HepG2 (cell line): ENCODE measurements around the gene AMDHD1. TPM values are rescaled to one million over a fixed set of nuclear protein-coding genes. Genes with fewer than 3 reads are reported as not detected.
A peak's percentile ranks its signal among the peaks of the same experiment; 100 is the strongest.

Experiments
- CEBPB ChIP-seq: IDR thresholded peaks from 2 replicates; pipeline ENCODE4 v1.6.1; 2011; ENCODE audit warnings: low read depth, low read length, improper control_type of control experiment, borderline replicate concordance
- FOXO4 ChIP-seq: sonication (generic); formaldehyde crosslinking; conservative IDR thresholded peaks from 2 replicates; pipeline ENCODE4 v1.8.1; 2023; ENCODE audit warnings: missing genetic modification reagents
- HNRNPL ChIP-seq: fragments of 200-400 bp; formaldehyde crosslinking; IDR thresholded peaks from 2 replicates; pipeline ENCODE4 v1.6.1; 2017; ENCODE audit warnings: mild to moderate bottlenecking, low read depth, low read length
- KDM3A ChIP-seq: IDR thresholded peaks from 2 replicates; pipeline ENCODE4 v1.6.1; 2018; ENCODE audit warnings: low read depth, missing compliant biosample characterization
- MEIS1 ChIP-seq: sonication (generic); formaldehyde crosslinking; IDR thresholded peaks from 2 replicates; pipeline ENCODE4 v1.9.0; 2021; ENCODE audit warnings: mild to moderate bottlenecking, missing genetic modification reagents, moderate library complexity, borderline replicate concordance
- SP2 ChIP-seq: sonication (generic); formaldehyde crosslinking; IDR thresholded peaks from 2 replicates; pipeline ENCODE4 v1.5.1; 2020; ENCODE audit warnings: mild to moderate bottlenecking, missing genetic modification reagents
- ZNF121 ChIP-seq: sonication (generic); formaldehyde crosslinking; IDR thresholded peaks from 2 replicates; pipeline ENCODE4 v1.5.0; 2020; ENCODE audit warnings: mild to moderate bottlenecking, missing genetic modification reagents
- ZNF275 ChIP-seq: sonication (generic); formaldehyde crosslinking; IDR thresholded peaks from 2 replicates; pipeline ENCODE4 v1.8.0; 2022; ENCODE audit warnings: missing genetic modification reagents, mild to moderate bottlenecking, inconsistent platforms, borderline replicate concordance
- ZNF331 ChIP-seq: sonication (generic); formaldehyde crosslinking; IDR thresholded peaks from 2 replicates; pipeline ENCODE4 v1.4.0; 2020; ENCODE audit warnings: missing genetic modification reagents
- ZNF646 ChIP-seq: sonication (generic); formaldehyde crosslinking; IDR thresholded peaks from 2 replicates; pipeline ENCODE4 v1.9.0; 2021; ENCODE audit warnings: mild to moderate bottlenecking, missing genetic modification reagents
- ZSCAN25 ChIP-seq: sonication (generic); formaldehyde crosslinking; IDR thresholded peaks from 2 replicates; pipeline ENCODE4 v1.8.0; 2022; ENCODE audit warnings: mild to moderate bottlenecking, missing genetic modification reagents
- polyA plus RNA-seq, 8 experiments: library from polyadenylated mRNA; depleted of rRNA in 3 of 8; stranded (reverse) in 7 of 8; unstranded in 1 of 8; fragments of >200 nt; fragmentation: Illumina TruSeq in 4 of 8; extraction: Trizol in 4 of 8; gene quantifications; 2 replicates each; pipeline versions ENCODE4 v1.2.1 to v1.2.3, GENCODE V29; 2011 to 2016; ENCODE audit warnings: low read depth in 4 of 8, missing spikeins in 1 of 8, mixed read lengths in 1 of 8; ENCODE audit not compliant: insufficient read depth in 1 of 8
- total RNA-seq, 5 experiments: library from RNA; depleted of rRNA; stranded (reverse); fragments of >200 nt; fragmentation: Illumina TruSeq; extraction: Trizol; gene quantifications; 2 replicates each; pipeline ENCODE4 v1.2.3, GENCODE V29; 2016; ENCODE audit warnings: low read depth in 1 of 5
- TF ChIP-seq, protein P1 (sequence below): sonication (generic); formaldehyde crosslinking; IDR thresholded peaks from 2 replicates; pipeline ENCODE4 v1.5.1; 2020; ENCODE audit warnings: mild to moderate bottlenecking, missing genetic modification reagents, moderate library complexity
- TF ChIP-seq, protein P2 (sequence below): sonication (generic); formaldehyde crosslinking; IDR thresholded peaks from 2 replicates; pipeline ENCODE4 v1.8.1; 2023; ENCODE audit warnings: mild to moderate bottlenecking, missing genetic modification reagents

The AMDHD1 gene
- total and polyA plus RNA-seq, 2 of the 13 experiments (the other 11 are each of a cell fraction or from before 2014, with no cell fraction given) = 6.5 to 29.6 TPM

- TF ChIP-seq KDM3A (CRISPR knock-in tag) (no peak), HNRNPL (peak; percentile 70; the same call in 1 of the 2 replicates), ZSCAN25 (CRISPR knock-in tag) (no peak), SP2 (peak; percentile 15; the same call in 1 of the 2 replicates), ZNF121 (CRISPR knock-in tag) (no peak), ZNF646 (CRISPR knock-in tag) (peak; percentile 58; the same call in 1 of the 2 replicates), ZNF275 (no peak), MEIS1 (no peak), CEBPB (no peak), ZNF331 (CRISPR knock-in tag) (no peak), FOXO4 (CRISPR knock-in tag) (no peak)
- TF ChIP-seq, protein P1, sequence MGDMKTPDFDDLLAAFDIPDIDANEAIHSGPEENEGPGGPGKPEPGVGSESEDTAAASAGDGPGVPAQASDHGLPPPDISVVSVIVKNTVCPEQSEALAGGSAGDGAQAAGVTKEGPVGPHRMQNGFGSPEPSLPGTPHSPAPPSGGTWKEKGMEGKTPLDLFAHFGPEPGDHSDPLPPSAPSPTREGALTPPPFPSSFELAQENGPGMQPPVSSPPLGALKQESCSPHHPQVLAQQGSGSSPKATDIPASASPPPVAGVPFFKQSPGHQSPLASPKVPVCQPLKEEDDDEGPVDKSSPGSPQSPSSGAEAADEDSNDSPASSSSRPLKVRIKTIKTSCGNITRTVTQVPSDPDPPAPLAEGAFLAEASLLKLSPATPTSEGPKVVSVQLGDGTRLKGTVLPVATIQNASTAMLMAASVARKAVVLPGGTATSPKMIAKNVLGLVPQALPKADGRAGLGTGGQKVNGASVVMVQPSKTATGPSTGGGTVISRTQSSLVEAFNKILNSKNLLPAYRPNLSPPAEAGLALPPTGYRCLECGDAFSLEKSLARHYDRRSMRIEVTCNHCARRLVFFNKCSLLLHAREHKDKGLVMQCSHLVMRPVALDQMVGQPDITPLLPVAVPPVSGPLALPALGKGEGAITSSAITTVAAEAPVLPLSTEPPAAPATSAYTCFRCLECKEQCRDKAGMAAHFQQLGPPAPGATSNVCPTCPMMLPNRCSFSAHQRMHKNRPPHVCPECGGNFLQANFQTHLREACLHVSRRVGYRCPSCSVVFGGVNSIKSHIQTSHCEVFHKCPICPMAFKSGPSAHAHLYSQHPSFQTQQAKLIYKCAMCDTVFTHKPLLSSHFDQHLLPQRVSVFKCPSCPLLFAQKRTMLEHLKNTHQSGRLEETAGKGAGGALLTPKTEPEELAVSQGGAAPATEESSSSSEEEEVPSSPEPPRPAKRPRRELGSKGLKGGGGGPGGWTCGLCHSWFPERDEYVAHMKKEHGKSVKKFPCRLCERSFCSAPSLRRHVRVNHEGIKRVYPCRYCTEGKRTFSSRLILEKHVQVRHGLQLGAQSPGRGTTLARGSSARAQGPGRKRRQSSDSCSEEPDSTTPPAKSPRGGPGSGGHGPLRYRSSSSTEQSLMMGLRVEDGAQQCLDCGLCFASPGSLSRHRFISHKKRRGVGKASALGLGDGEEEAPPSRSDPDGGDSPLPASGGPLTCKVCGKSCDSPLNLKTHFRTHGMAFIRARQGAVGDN (CRISPR knock-in tag) = peak; percentile 82
- TF ChIP-seq, protein P2, sequence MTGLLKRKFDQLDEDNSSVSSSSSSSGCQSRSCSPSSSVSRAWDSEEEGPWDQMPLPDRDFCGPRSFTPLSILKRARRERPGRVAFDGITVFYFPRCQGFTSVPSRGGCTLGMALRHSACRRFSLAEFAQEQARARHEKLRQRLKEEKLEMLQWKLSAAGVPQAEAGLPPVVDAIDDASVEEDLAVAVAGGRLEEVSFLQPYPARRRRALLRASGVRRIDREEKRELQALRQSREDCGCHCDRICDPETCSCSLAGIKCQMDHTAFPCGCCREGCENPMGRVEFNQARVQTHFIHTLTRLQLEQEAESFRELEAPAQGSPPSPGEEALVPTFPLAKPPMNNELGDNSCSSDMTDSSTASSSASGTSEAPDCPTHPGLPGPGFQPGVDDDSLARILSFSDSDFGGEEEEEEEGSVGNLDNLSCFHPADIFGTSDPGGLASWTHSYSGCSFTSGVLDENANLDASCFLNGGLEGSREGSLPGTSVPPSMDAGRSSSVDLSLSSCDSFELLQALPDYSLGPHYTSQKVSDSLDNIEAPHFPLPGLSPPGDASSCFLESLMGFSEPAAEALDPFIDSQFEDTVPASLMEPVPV (CRISPR knock-in tag) = no peak
Observed at GRCh38 chr12:95942524-95943329, 404 bp upstream of the AMDHD1 start, which contains the start of gene CCDC38 (continued).
